ENCODE measurements around the gene PINLYP.

DNA sequence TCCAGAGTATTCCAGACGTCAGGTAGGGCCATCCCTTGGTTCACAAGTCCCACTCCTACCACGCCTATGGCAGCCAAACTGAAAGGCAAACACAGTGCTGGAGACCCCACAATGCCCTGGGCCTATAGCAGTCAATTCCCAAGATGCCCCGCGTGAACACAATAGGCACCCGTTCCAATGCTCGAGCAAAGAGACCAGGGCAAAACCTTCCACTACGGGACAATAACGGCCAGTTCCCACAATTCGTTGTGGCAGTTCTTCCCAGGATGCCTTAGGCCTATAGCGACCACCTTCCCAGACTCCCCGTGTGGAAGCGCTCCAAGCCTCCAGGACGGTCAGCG, 43.3 kb downstream of the PINLYP start:
- TF ChIP-seq, protein P1, sequence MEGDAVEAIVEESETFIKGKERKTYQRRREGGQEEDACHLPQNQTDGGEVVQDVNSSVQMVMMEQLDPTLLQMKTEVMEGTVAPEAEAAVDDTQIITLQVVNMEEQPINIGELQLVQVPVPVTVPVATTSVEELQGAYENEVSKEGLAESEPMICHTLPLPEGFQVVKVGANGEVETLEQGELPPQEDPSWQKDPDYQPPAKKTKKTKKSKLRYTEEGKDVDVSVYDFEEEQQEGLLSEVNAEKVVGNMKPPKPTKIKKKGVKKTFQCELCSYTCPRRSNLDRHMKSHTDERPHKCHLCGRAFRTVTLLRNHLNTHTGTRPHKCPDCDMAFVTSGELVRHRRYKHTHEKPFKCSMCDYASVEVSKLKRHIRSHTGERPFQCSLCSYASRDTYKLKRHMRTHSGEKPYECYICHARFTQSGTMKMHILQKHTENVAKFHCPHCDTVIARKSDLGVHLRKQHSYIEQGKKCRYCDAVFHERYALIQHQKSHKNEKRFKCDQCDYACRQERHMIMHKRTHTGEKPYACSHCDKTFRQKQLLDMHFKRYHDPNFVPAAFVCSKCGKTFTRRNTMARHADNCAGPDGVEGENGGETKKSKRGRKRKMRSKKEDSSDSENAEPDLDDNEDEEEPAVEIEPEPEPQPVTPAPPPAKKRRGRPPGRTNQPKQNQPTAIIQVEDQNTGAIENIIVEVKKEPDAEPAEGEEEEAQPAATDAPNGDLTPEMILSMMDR (IDR thresholded peaks at IDR 0.05) = no peak
- no peak for TF ChIP-seq POLR2A (IDR thresholded peaks at IDR 0.05)

All from lower leg skin (tissue), 3 donors.